K562 (cell line): Measurements from ENCODE around the gene SLC26A11. TPM values are rescaled to one million over a fixed set of nuclear protein-coding genes. Genes with fewer than 3 reads are reported as not detected.

Experiments
- CHD7 ChIP-seq: fragments of 200-600 bp; sonication (generic); IDR thresholded peaks from one replicate; pipeline ENCODE4 v1.6.1; 2012; ENCODE audit warnings: mild to moderate bottlenecking, low read depth, low read length, inconsistent platforms
- MEF2D ChIP-seq: conservative IDR thresholded peaks from 2 replicates; pipeline ENCODE4 v1.6.1; 2016; ENCODE audit warnings: low read depth, missing genetic modification characterization, missing compliant biosample characterization
- RAD21 ChIP-seq, 2 experiments: fragments of 250-450 bp in 1 of 2; fragments of 450-650 bp in 1 of 2; sonication (Bioruptor Pico) in 1 of 2; formaldehyde crosslinking in 1 of 2; IDR thresholded peaks in 1 of 2; conservative IDR thresholded peaks in 1 of 2; 2 replicates each; pipeline versions ENCODE4 v1.4.0 to v1.8.0; 2020 to 2022; ENCODE audit warnings: mild to moderate bottlenecking in 2 of 2, moderate library complexity in 1 of 2
- ZBTB34 ChIP-seq: fragments of 250-450 bp; sonication (Bioruptor Pico); IDR thresholded peaks from 2 replicates; pipeline ENCODE4 v1.8.0; 2021; ENCODE audit warnings: mild to moderate bottlenecking, moderate library complexity
- ZBTB5 ChIP-seq: fragments of 450-650 bp; IDR thresholded peaks from 2 replicates; pipeline ENCODE4 v1.6.1; 2017; ENCODE audit warnings: antibody characterized with exemption
- ZFPM2 ChIP-seq: fragments of 250-450 bp; sonication (Bioruptor Pico); IDR thresholded peaks from 2 replicates; pipeline ENCODE4 v1.5.1; 2022; ENCODE audit warnings: mild to moderate bottlenecking
- polyA plus RNA-seq, 8 experiments: library from polyadenylated mRNA; depleted of rRNA in 4 of 8; stranded (reverse) in 5 of 8; unstranded in 3 of 8; fragments of >200 nt; fragmentation: Nextera tagmentation in 2 of 8; fragmentation: Illumina TruSeq in 1 of 8; extraction: Ambion mirVana in 2 of 8; extraction: Trizol in 1 of 8; gene quantifications; 2 replicates each; pipeline versions ENCODE4 v1.2.1 to v1.2.3, GENCODE V29; 2011 to 2014; ENCODE audit warnings: inconsistent platforms in 1 of 8, missing spikeins in 1 of 8
- total RNA-seq, 7 experiments: library from RNA; depleted of rRNA in 6 of 7; stranded (reverse); fragments of >200 nt in 6 of 7; fragmentation: Illumina TruSeq in 2 of 7; extraction: Trizol in 2 of 7; gene quantifications; 2 replicates each; pipeline versions ENCODE4 v1.2.1 to v1.2.3, GENCODE V29; 2011 to 2021; ENCODE audit warnings: low replicate concordance in 1 of 7
- TF ChIP-seq, protein P1 (sequence below): fragments of 450-650 bp; IDR thresholded peaks from 2 replicates; pipeline ENCODE4 v1.6.1; 2016; ENCODE audit warnings: antibody characterized with exemption

The SLC26A11 gene
- total and polyA plus RNA-seq, 9 of the 15 experiments (the other 6 are each of a cell fraction or from before 2014, with no cell fraction given): 0.06 to 3.1 (median 1.2) TPM; not detected in 1

- TF ChIP-seq CHD7 (no peak), ZFPM2 (CRISPR knock-in tag) (no peak), ZBTB34 (no peak), ZBTB5 (no peak), MEF2D (tag) (no peak), RAD21 (CRISPR knock-in tag; conservative IDR thresholded peaks at IDR 0.05 in 1 of 2, IDR thresholded peaks at IDR 0.05 in 1 of 2) (no peak)
- TF ChIP-seq, protein P1, sequence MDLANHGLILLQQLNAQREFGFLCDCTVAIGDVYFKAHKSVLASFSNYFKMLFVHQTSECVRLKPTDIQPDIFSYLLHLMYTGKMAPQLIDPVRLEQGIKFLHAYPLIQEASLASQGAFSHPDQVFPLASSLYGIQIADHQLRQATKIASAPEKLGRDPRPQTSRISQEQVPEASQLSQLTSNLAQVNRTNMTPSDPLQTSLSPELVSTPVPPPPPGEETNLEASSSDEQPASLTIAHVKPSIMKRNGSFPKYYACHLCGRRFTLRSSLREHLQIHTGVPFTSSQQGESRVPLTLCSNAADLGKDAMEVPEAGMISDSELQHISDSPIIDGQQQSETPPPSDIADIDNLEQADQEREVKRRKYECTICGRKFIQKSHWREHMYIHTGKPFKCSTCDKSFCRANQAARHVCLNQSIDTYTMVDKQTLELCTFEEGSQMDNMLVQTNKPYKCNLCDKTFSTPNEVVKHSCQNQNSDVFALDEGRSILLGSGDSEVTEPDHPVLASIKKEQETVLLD: no peak
- TF ChIP-seq, all 486 proteins: peak for 0
Observed at GRCh38 chr17:80245566-80246265, 25.5 kb downstream of the SLC26A11 start (continued).
